Stimulated activated CD4-positive, alpha-beta T cell treated with anti-CD3 and anti-CD28 coated beads, Interleukin-2, amount 100 ng/mL, for 48 hours (primary cell): Measurements from ENCODE around the gene ABCB9.

Experiments
- DNase-seq, 2 donors: peaks; one replicate each; pipeline ENCODE4 v3.0.0-alpha.2; 2020

The ABCB9 gene

DNA sequence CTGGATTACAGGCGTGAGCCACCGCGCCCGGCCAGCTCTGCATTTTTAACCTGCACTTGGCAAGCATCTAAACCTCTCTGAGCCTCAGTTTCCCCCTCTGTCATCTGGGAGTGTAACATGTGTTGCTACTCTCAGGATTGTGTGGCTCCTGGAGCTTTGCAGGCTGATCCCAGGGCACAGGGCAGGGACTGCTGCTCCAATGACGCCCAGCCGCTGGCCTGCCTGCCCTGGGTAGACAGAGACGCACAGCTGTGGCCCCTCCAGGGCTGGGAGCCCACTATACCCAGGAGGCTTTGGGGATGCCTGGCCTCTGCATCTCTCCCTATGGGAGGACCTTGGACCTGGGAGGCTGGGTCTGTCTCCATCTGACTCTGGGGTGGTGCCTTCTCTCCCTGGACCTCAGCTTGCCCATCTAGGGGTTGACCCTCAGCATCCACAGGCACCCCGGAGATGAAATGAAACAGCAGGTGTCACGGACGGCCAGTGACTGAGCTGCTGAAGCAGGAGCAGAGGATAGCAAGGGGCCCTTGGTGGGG is 27.9 kb upstream of the ABCB9 start:
- DNase-seq: no peak

DNA sequence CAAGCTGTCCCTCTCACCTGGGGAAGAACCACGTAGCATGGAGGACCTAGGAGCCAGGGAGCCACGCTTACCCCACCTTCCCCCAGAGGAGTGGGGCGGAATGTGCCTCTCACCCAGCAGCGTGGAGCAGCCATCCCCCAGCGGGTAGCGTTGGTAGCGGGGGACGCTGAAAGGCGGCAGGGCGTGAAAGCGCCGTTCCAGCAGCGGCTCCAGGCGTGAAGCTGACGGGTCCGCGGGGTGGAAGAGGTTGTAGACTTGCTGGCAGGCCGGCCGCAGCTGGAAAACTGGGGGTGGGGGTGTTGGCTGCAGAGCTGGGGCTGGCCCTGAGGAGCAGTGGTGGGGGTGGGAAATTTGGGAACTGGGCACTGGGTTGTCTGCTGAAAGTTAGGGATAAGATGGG is 26.1 kb upstream of the ABCB9 start:
- DNase-seq: no peak

DNA sequence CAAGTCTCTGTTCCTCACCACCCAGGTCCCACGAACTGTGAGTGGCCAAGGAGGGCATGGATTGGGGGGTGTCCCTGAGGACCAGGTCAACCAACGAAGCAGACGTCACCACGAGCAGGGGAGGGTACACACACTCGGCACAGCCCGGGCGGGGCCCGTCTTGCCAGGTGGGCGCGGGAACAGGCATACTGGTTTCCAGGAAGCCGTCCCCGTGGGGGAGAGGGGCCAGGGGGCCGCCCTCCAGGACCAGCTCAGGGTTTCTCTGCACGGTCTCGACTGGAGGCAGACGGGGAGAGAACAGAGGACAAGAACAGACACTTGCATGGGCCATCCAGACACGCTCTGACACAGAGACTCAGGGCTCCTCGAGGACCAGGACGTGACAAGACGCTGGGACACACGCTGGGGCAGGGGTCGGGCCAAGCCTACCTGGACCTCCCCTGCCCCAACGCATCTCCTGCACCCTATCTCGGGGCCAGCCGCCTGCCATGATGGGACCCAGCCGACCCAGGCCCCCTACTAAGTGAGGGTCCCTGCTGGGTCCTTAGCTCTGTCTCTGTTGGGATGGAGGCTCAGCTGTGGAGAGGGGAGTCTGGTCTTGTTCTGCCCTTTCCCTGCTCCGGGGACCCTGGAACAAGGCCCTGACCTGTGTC is 25.5 kb upstream of the ABCB9 start:
- no peak for DNase-seq

DNA sequence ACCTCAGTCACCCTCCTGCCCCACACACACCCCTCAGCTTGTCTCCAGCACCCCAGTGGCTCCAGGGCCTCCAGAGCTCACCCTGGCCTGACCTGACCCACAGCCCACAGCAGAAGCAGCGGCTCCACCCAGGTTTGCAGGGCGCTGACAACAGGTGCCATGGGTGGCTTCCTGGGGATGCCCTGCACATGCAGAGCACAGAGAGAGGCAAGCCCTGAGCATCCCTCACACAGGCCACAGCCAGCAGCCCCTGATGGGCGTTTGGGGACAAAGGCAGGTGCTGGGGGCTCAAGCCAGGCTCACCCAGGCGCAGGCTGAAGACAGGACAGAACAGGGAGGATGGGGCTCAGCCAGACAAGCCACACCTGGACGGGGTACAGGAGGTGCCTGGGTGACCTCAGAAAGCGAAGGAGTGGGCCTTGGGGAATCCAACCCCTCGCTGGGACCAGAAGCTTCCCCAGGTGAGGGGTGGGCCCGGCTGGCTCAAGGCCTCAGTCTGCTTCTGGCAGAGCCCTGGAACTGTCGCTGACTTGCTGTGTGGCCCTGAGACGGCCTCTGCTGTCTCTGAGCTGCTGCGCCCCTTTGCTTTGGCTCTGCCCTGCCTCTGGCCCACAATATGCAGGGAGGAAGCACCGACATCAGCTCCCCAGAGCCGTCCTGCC is 24.8 kb upstream of the ABCB9 start:
- DNase-seq: no peak

DNA sequence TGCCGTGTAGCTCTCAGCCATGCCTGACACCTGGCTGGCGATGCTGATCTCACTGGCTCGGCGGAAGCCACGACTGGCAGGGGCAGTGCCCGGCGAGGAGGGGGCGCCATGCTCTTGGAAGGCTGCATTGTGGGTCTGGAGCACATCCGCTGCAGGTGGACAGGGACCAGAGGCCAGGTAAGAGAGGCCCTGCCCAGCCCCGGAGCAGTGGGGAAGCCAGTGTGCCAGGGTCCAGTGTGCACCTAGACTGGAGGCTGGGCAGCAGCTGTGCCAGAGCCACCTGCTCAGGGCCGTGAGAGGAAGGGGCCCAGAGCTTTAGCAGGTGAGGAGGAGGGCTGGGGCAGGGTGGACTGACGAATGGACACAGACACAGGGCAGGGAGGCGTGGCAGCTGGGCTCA is 24.3 kb upstream of the ABCB9 start:
- DNase-seq: no peak

DNA sequence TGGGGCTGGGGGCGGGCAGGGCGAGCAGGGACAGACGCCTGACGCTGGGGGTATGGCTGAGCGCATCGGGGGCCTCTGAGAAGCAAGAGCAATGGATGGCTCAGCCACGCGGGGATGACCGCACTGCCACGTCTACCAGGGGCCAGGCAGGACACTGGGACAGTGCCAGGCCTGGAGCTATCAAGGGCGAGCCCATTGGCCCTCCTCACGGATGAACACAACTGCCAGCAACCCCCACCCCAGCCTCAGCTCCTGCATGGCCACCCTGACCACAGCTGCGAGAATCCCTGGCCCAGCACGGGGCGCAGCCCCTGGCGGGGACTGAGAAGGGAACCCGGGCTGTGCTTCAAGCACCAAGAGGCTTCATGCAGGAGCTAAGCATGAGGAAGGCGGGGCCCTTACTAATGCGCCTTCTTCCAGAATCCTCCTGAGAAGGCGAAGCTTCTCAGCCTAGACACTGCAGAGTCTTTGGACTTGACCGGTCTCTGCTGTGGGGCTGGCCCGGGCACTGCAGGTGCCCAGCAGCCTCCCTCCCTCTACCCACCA is 23.7 kb upstream of the ABCB9 start:
- DNase-seq: no peak

DNA sequence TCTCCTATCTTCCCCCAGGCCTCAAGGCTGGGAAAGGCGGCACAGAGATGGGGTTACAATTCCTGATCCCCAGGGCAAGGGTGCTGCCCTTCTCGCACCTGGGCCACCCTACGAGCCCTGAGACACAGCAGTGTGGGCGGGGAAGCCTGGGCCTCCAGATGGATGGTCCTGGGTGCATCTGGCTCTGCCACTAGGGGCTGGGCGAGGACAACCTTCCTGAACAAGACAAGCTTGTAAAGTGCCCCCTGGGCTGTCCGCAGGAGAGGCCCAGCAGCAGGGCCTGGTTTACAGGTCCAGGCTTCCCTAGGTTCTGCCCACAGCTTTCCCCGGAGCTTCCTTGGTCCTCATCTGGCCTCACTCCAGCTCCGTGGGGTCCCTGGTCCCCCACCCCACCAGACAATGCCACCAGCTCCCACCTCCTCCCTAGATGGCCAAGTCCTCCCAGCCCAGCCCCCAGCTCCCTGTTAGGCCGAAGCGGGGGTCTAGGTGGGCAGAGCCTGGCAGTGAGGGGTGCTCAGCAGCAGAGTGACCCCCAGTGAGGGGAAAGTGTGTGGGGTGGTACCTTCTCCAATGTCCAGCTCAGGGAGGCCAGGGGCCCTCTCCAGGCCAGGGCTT is 23.1 kb upstream of the ABCB9 start:
- DNase-seq: no peak

DNA sequence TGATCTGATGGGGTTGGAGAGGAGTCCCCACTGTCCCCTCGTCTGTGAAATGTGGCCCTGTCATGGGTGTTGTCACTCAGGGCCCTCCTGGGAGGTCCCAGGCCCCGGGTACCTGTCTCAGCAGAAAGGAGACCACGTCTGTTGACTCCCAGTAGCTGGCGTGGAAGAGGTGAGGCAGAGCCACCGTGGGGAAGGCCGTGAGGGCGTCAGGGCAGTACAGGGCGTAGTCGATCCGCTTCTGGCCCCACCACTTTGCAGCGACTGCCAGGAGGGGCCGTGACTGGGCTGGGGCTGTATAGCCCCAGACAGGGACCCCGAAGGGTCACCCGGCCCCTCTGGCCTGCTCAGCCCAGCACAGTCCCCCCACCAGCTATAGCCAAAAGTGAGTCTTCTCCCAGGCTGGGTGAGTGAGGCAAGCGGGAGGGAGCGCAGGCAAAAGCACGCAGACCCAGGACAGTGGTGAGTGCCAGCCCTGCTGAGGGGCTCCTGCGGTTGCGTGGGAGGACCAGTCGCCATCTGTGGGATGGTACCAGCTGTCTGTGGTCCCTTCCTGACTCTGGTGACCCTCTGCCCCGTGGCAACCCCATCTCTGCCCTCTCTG is 22.4 kb upstream of the ABCB9 start:
- no peak for DNase-seq

- DNase-seq: no peak
These were observed 21.8 kb upstream of the ABCB9 start for GRCh38 chr12:122988036-122988435.

DNA sequence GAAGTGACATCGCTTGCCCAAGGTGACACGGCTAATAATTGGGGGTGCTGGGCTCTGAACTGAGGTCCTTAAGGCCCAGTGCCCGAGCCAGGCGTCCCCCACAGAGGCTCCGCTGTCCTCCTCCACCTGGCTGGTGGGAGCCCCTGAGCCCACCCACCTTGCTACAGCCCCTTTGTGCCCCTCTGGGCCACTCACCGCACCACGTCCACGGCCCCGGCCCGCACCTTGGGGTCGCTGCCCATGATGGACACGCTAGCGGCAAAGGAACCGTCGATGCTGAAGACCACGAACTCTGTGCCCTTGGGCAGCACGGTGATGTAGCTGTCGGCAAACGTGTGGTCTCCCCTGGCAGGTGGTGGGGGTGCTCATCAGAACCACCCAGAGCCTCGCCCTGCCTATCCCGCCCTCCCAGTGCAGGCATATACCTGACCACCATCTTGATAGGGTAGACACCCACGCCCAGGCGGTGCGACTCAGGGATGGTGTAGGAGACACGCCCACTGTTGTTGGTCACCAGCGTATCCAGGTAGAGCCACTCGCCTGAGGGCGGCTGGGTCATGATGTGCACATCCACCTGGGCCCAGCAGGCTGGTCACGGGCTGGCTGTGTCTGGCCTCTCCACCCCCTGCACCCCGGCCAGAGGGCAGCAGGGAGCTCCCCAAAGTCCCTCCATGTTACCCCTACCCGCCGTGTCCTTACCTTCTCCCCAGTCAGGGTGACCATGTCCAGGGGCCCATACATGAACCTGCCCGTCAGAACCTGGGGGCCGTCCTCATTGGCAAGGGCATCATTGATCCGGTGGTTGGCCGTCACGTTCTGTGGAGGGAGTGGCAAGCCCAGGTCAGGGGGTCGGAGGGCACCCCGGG is 21.1 kb upstream of the ABCB9 start:
- DNase-seq: no peak

GRCh38 chr12:122986258-122986871 is 20.1 kb upstream of the ABCB9 start:
- no peak for DNase-seq

- DNase-seq: no peak
These were observed 19.3 kb upstream of the ABCB9 start for GRCh38 chr12:122985338-122986257.

- no peak for DNase-seq
These were observed 18.5 kb upstream of the ABCB9 start for GRCh38 chr12:122984612-122985337.

GRCh38 chr12:122983789-122984515 is 17.7 kb upstream of the ABCB9 start:
- no peak for DNase-seq

DNA sequence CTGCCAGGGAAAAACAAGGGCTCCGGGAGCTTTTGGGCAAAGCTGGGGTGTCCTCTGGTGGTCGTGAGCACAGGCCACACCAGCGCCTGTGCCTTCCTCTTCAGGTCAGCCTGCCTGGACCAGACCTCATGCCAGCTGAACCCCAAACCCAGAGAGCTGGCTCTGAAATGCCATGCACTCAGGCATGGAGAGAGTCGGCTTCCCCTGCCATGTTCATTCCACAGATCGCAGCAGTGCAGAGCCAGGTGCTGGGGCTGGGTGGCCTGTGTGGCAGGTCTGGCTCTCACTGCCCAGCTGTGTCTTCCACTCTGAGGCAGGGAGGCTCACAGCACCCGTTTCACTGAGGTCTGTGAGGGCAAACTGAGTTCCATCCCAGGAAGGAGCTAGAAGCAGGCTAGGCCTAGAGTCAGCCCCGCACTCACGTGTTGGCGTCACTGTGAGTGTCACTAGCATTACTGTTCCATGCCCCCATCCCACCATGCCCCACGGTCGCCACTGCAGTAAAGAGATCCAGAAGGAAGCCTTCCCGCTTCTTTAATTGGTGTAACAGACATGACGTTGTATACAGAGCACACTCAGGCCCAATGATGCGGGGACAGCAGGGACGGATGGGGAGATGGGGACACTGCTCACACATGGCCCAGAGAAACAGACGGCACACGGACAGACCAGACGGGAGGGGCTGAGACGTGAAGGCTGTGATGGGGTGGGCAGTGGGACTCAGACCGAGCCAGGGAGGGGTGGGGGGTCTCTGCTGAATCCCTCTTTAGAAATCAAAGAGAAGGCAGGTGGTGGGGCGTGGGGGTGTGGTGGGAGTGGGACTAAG is 16.9 kb upstream of the ABCB9 start:
- DNase-seq: no peak

GRCh38 chr12:122982477-122982815 is 16.2 kb upstream of the ABCB9 start:
- no peak for DNase-seq

- DNase-seq: no peak
These were observed 15.6 kb upstream of the ABCB9 start for GRCh38 chr12:122981587-122982476.
